WTC11 (cell line): ENCODE data around the gene NEK11. TPM values are rescaled to one million over a fixed set of nuclear protein-coding genes. Genes with fewer than 3 reads are reported as not detected.

Source experiments
- ATAC-seq: fragments of 200-7000 bp; cut with Tn5 transposase; 2 replicates; pipeline ENCODE4 v1.10.0; 2021; ENCODE audit warnings: mild to moderate bottlenecking, moderate library complexity
- CTCF ChIA-PET: fragments of 300-600 bp; sonication (Branson Sonifier 250); formaldehyde crosslinking; loops from one replicate; lab custom pipeline; 2021; ENCODE audit warnings: antibody characterized with exemption; lab: Charles Lee
- POLR2A ChIA-PET: fragments of 350-600 bp; sonication (Branson Sonifier 250); formaldehyde crosslinking; loops from one replicate; lab custom pipeline; 2021; ENCODE audit warnings: antibody characterized with exemption; lab: Charles Lee
- DNase-seq: peaks from one replicate; pipeline ENCODE4 v3.0.0; 2021; ENCODE audit warnings: low spot score
- H3K27ac Mint-ChIP-seq: 2 replicates; pipeline ENCODE4 v1.8.0; 2021; ENCODE audit warnings: mixed read lengths
- H3K27me3 Mint-ChIP-seq: 2 replicates; pipeline ENCODE4 v1.8.0; 2021; ENCODE audit warnings: low read depth, mild to moderate bottlenecking, moderate library complexity, mixed read lengths
- H3K36me3 Mint-ChIP-seq: 2 replicates; pipeline ENCODE4 v1.8.0; 2021; ENCODE audit warnings: mixed read lengths
- H3K4me1 Mint-ChIP-seq: 2 replicates; pipeline ENCODE4 v1.8.0; 2022; ENCODE audit warnings: mixed read lengths
- H3K4me3 Mint-ChIP-seq: 2 replicates; pipeline ENCODE4 v1.8.0; 2021; ENCODE audit warnings: mild to moderate bottlenecking, moderate library complexity, mixed read lengths
- H3K9me3 Mint-ChIP-seq: 2 replicates; pipeline ENCODE4 v1.8.0; 2021; ENCODE audit warnings: mixed read lengths
- ATF1 ChIP-seq: sonication (generic); formaldehyde crosslinking; IDR thresholded peaks from 2 replicates; pipeline ENCODE4 v1.8.1; 2023; ENCODE audit warnings: mild to moderate bottlenecking, moderate library complexity, missing genetic modification reagents
- CREM ChIP-seq: sonication (generic); formaldehyde crosslinking; IDR thresholded peaks from 2 replicates; pipeline ENCODE4 v1.8.1; 2022; ENCODE audit warnings: mild to moderate bottlenecking, missing genetic modification reagents, moderate library complexity
- CTCF ChIP-seq: fragments of 200-600 bp; IDR thresholded peaks from 2 replicates; pipeline ENCODE4 v1.8.0; 2022; ENCODE audit warnings: antibody characterized with exemption
- E2F4 ChIP-seq: sonication (generic); formaldehyde crosslinking; IDR thresholded peaks from 2 replicates; pipeline ENCODE4 v1.8.1; 2022; ENCODE audit warnings: low read depth, mild to moderate bottlenecking, moderate library complexity, missing genetic modification reagents, borderline replicate concordance
- ERG ChIP-seq: fragments of 250-450 bp; sonication (Bioruptor Pico); IDR thresholded peaks from 2 replicates; pipeline ENCODE4 v1.8.0; 2021; ENCODE audit warnings: mild to moderate bottlenecking
- ESRRA ChIP-seq: sonication (generic); formaldehyde crosslinking; IDR thresholded peaks from 2 replicates; pipeline ENCODE4 v1.8.1; 2022; ENCODE audit warnings: mild to moderate bottlenecking, missing genetic modification reagents, borderline replicate concordance
- FOXK1 ChIP-seq: sonication (generic); formaldehyde crosslinking; IDR thresholded peaks from 2 replicates; pipeline ENCODE4 v1.8.0; 2022; ENCODE audit warnings: mild to moderate bottlenecking, moderate library complexity, missing genetic modification reagents
- GABPB1 ChIP-seq: sonication (generic); formaldehyde crosslinking; IDR thresholded peaks from 2 replicates; pipeline ENCODE4 v1.8.1; 2023; ENCODE audit warnings: mild to moderate bottlenecking, missing genetic modification reagents
- HMGA2 ChIP-seq: fragments of 250-450 bp; sonication (Bioruptor Pico); IDR thresholded peaks from 2 replicates; pipeline ENCODE4 v1.4.0; 2021; ENCODE audit warnings: mild to moderate bottlenecking, moderate library complexity
- MYBL2 ChIP-seq: sonication (generic); formaldehyde crosslinking; IDR thresholded peaks from 2 replicates; pipeline ENCODE4 v1.8.1; 2023; ENCODE audit warnings: mild to moderate bottlenecking, moderate library complexity, missing genetic modification reagents
- PRRX2 ChIP-seq: fragments of 250-450 bp; sonication (Bioruptor Pico); IDR thresholded peaks from 2 replicates; pipeline ENCODE4 v1.8.0; 2021; ENCODE audit warnings: mild to moderate bottlenecking
- SP1 ChIP-seq: sonication (generic); formaldehyde crosslinking; conservative IDR thresholded peaks from 2 replicates; pipeline ENCODE4 v1.8.1; 2022; ENCODE audit warnings: missing genetic modification reagents
- TEAD4 ChIP-seq: sonication (generic); formaldehyde crosslinking; IDR thresholded peaks from 2 replicates; pipeline ENCODE4 v1.8.0; 2022; ENCODE audit warnings: mild to moderate bottlenecking, missing genetic modification reagents
- USF2 ChIP-seq: sonication (generic); formaldehyde crosslinking; IDR thresholded peaks from 2 replicates; pipeline ENCODE4 v1.8.1; 2023; ENCODE audit warnings: mild to moderate bottlenecking, missing genetic modification reagents, moderate library complexity
- ZNF232 ChIP-seq: sonication (generic); formaldehyde crosslinking; IDR thresholded peaks from 2 replicates; pipeline ENCODE4 v1.8.0; 2022; ENCODE audit warnings: mild to moderate bottlenecking, missing genetic modification reagents
- ZNF423 ChIP-seq: fragments of 250-450 bp; sonication (Bioruptor Pico); IDR thresholded peaks from 2 replicates; pipeline ENCODE4 v2.1.2; 2022; ENCODE audit warnings: mild to moderate bottlenecking, moderate library complexity
- ZNF512 ChIP-seq: sonication (generic); formaldehyde crosslinking; IDR thresholded peaks from 2 replicates; pipeline ENCODE4 v1.8.1; 2022; ENCODE audit warnings: missing genetic modification reagents, borderline replicate concordance
- ZNF671 ChIP-seq: fragments of 250-450 bp; sonication (Bioruptor Pico); IDR thresholded peaks from 2 replicates; pipeline ENCODE4 v1.8.0; 2021; ENCODE audit warnings: mild to moderate bottlenecking
- ZSCAN18 ChIP-seq: fragments of 250-450 bp; sonication (Bioruptor Pico); IDR thresholded peaks from 2 replicates; pipeline ENCODE4 v2.1.2; 2022; ENCODE audit warnings: mild to moderate bottlenecking, moderate library complexity
- total RNA-seq: library from RNA; stranded (reverse); gene quantifications from 3 replicates; pipeline ENCODE4 v1.2.3, GENCODE V29; 2021
- TF ChIP-seq, protein P1 (sequence below): sonication (generic); formaldehyde crosslinking; IDR thresholded peaks from 2 replicates; pipeline ENCODE4 v1.8.1; 2022; ENCODE audit warnings: low read depth, missing genetic modification reagents, borderline replicate concordance
- TF ChIP-seq, protein P2 (sequence below): sonication (generic); formaldehyde crosslinking; IDR thresholded peaks from 2 replicates; pipeline ENCODE4 v1.8.1; 2023; ENCODE audit warnings: mild to moderate bottlenecking, missing genetic modification reagents

The NEK11 gene
- total RNA-seq, 1 experiment from 2014 or later, result 1.6 TPM

- TF ChIP-seq USF2 (CRISPR knock-in tag) (0 out of 2 replicates have a peak, but pooled peaks have one; percentile 13), ZSCAN18 (no peak), CREM (no peak; the same call in 1 of the 2 replicates), SP1 (peak; percentile 90), ZNF423 (CRISPR knock-in tag) (no peak), ERG (CRISPR knock-in tag) (no peak), GABPB1 (CRISPR knock-in tag) (no peak; the same call in 1 of the 2 replicates), CTCF (no peak), ESRRA (peak; percentile 72; the same call in 1 of the 2 replicates), MYBL2 (CRISPR knock-in tag) (0 out of 2 replicates have a peak, but pooled peaks have one; percentile 11), FOXK1 (no peak; the same call in none of the 2 replicates), PRRX2 (CRISPR knock-in tag) (no peak)
- TF ChIP-seq, protein P1, sequence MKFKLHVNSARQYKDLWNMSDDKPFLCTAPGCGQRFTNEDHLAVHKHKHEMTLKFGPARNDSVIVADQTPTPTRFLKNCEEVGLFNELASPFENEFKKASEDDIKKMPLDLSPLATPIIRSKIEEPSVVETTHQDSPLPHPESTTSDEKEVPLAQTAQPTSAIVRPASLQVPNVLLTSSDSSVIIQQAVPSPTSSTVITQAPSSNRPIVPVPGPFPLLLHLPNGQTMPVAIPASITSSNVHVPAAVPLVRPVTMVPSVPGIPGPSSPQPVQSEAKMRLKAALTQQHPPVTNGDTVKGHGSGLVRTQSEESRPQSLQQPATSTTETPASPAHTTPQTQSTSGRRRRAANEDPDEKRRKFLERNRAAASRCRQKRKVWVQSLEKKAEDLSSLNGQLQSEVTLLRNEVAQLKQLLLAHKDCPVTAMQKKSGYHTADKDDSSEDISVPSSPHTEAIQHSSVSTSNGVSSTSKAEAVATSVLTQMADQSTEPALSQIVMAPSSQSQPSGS (CRISPR knock-in tag), result no peak
- TF ChIP-seq, all 79 proteins: peak for 26
Observed at GRCh38 chr3:131381445-131382291, 355.0 kb downstream of the NEK11 start, which contains the start of gene NUDT16 (continued).

DNA sequence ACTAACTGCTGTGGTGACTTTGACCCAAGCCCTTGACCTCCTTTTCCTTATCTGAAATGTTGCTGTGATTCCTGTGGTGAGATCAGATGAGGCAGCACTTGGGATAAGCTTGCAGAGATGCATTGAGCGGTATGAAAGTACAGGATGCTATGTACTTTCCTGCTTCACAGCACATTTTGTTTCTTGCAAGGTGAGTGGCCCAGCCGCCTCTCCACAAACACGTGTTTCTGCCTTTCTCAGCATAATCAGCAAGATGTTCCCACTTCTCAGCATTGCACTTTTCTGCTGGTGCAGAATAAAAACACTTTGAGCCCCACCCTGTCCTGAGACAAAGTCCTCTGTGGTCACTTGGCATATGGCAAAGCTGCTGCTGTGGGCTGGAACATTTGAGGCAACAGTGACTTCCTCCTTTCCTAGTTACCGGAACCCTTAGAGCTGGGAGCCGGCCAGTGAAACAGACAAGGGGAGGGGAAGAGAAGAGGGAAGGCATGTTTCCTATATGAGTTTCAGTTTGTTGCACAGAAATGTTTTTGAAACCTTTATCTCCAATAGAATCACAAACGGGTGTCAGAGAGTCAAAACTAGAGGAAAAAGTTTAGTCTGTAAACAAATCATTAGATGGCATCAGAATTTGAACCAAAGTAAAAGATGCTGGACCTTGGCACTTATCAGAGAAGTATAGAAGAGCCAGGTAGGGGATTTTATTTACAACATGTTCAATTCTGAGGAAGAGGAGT is 359.9 kb downstream of the NEK11 start:
- CTCF ChIA-PET, result no interaction called here
- TF ChIP-seq E2F4 (CRISPR knock-in tag) (no peak), ZSCAN18 (no peak), ZNF232 (CRISPR knock-in tag) (no peak), ZNF671 (CRISPR knock-in tag) (no peak), HMGA2 (CRISPR knock-in tag) (no peak), TEAD4 (CRISPR knock-in tag) (no peak), ZNF512 (CRISPR knock-in tag) (no peak), ATF1 (CRISPR knock-in tag) (no peak)
- TF ChIP-seq, protein P2, sequence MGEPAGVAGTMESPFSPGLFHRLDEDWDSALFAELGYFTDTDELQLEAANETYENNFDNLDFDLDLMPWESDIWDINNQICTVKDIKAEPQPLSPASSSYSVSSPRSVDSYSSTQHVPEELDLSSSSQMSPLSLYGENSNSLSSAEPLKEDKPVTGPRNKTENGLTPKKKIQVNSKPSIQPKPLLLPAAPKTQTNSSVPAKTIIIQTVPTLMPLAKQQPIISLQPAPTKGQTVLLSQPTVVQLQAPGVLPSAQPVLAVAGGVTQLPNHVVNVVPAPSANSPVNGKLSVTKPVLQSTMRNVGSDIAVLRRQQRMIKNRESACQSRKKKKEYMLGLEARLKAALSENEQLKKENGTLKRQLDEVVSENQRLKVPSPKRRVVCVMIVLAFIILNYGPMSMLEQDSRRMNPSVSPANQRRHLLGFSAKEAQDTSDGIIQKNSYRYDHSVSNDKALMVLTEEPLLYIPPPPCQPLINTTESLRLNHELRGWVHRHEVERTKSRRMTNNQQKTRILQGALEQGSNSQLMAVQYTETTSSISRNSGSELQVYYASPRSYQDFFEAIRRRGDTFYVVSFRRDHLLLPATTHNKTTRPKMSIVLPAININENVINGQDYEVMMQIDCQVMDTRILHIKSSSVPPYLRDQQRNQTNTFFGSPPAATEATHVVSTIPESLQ (CRISPR knock-in tag), result no peak
- Mint-ChIP-seq H3K4me1 (peaks cover 5% of the 10 kb centered on the region), H3K27ac (no peak overlapping the region), H3K36me3 (peaks cover 16% of the 10 kb centered on the region), H3K9me3 (no peaks in the 10 kb centered on the region), H3K4me3 (no peak overlapping the region), H3K27me3 (no peaks in the 10 kb centered on the region)
- DNase-seq (no peak), ATAC-seq (no peak)
- POLR2A ChIA-PET, result no interaction called here
